SH-SY5Y (cell line): ENCODE data around the gene RPS14.

ENCODE experiments used
- GATA2 ChIP-seq: IDR thresholded peaks from 2 replicates; pipeline ENCODE4 v1.6.1; 2011; ENCODE audit warnings: mild to moderate bottlenecking, low read depth, low read length
- GATA3 ChIP-seq: IDR thresholded peaks from 2 replicates; pipeline ENCODE4 v1.6.1; 2011; ENCODE audit warnings: low read depth, mild to moderate bottlenecking, low read length, moderate library complexity

Gene RPS14

DNA sequence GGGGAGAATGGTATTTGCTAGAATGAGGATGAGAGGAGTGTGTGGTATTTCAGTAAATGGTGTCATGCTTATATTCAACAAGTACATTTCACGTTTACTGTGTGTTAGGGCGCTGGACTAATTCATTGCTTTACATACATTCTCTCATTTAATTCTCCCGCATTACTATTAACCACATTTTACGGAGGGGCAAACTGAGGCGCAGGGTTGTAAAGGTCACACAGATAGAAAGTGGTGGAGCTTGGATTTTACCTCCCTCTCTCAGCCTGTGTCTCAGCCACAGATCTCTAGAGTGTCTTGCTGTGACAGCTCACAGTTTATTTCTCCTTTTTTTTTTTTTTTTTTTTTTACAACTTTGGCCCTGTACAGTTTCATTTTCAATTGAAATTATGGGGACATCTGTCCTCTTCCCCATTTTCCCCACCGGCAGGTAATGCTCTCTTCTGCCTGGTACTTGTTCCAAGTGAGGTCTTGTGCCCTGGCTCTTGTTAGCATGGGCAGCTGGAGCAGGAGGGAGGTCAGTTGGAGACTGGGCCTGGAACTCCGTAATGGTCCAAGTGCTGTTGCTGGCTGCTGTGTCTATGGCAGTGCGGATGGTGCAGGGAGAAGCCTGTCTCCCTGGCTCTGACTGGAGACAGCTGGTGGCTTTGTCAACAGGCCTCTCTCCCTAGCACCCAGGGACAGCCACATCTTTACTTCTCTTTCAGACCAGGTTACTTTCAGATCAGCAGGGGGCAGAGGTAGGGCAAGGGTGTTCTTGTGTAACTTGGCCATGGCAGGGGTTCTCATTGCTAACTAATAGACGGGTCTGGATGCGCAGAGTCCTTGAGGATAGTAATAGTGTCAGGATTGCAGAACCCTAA lies 37.9 kb upstream of the RPS14 start:
- no peak for TF ChIP-seq GATA3

DNA sequence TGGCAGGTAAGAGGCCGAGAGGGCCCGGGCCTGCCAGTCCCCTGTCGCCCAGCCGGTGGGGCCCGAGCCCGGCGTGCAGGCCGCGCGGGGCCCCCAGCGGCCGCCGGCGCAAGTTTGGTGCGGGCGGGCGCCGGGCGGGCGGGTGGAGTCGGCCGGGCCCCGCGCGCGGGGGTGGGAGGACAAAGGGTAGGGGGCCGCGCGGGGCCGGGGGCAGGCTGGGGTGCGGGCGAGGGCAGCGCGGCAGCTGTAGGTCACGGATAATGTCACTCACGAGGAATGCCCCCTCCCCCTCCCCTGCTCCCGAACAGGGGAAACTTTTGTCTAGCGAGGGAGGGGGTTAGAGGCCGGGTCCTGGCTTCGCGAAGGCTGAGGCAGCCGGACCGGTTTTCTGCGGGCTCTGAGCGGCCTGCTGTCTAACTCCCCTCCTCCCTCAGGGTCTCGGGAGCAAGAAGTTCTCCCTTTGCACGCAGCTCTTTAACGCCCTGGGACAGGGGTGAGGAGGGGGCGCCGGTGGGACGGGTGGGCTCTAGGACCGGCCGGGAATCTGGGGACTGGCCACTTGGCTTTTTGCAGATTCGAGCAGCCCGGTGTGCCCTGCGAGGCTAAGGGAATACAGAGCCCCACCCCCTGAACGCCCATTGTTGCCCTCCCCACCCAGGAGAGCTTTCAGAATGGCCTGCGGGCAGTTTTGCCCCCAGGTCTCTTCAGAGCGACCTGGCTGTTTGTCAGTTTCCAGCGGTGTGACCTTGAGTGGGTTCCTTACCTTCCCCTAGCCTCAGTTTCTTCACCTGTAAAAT lies 37.1 kb upstream of the RPS14 start:
- no peak for TF ChIP-seq GATA2
- no peak for TF ChIP-seq GATA3

DNA sequence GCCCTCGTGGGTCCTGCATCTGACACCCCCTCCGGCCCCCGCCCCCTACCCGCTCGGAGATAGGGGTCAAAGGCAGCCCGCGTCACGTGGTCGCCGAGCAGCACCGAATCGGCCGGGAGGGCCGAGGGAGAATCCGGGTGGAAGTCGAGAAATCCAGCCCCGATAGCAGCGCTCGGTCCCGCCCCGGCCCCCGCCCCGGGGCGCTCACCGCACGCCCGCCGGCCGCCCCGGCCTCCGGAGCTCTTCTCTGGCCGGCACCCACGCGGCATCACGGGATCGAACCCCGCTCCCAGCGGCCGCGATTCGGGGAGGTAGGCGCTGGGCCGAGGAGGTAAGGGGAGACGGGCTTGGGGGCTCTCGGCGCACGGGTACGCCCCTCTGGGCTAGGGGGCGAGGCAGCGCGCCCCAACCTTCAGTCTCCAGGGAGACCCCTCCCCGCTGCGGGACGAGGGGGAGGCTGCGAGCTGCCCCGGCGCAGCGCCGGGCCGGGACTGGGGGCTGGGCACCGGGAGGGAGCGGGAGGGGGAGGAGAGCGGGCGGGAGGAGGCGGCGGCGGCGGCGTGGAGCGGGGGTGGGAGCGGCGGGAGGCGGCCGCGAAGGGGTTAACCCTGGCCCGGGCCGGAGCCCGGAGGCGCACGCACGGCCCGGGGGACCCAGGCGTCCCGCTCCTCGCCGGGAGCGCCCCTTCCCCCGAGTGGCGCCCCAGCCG lies 36.3 kb upstream of the RPS14 start:
- TF ChIP-seq GATA2 (no peak), GATA3 (no peak)

DNA sequence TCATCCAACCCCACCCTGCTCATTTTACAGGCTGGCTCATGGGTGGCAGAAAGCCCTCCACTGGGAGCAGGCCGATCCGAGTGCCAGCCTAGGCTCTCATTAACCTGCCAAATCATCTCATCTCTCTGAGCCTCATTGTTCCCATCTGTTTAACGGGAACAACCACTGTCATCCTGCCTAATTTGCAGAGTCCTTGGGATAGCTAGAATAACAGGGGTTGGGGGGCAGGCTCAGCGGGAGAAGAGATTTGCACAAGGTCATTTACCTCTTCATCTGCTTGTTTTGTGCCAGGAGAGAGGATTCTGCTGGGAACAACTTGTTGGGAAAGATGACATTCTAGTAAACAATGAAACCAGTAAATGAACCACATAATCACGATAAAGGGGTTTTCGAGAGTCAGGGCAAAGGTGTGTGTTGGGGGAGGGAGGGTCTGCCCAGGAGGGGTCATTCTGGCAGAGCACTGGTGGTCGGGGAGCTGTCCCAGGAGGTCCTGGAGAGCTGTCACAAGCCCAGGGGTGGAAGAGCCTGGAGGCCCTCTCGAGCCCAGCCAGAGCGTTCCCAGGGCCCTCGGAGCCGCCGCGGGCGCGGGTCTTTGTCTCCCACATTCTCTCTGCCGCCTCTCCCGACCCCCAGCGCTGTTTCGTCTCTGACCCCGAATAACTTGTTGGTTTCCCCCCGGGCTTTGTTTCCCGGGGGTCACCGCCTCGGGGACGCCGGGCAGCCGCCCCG lies 35.6 kb upstream of the RPS14 start:
- TF ChIP-seq GATA2: no peak
- no peak for TF ChIP-seq GATA3

DNA sequence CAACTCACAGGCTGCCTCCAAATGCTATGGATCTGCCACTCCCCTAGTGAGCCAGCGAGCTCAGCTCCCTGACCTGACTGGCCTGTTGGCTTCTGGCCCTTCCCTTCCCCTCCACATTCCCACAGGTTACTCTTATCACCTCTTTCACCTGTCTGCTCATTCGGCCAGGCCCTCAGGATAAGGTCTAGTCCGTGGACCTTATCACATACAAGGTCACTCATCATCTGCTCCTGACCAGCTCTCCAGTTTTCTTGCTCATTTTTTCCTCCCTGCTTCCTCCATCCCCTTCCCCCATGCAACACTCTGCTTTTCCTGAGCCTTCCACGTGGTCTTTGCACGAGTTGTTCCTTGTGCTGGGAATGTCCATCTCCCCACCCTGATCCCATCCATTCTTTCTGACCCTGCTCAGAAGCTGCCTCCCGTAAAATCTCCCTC lies 32.5 kb upstream of the RPS14 start:
- TF ChIP-seq GATA2 (no peak), GATA3 (no peak)

DNA sequence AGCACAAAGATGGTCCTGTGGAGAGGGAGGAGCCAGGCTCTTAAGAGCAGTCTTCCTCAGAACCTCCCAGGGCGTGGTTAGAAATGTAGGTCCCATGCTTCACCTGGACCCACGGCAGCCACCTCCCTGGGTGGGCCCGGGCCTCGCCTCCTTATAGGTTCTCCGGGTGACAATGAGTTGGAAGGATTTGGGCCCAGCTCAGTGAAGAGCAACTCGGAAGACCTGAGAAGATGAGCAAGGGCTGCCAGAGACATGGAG lies 32.1 kb upstream of the RPS14 start:
- TF ChIP-seq GATA2: no peak
- no peak for TF ChIP-seq GATA3

DNA sequence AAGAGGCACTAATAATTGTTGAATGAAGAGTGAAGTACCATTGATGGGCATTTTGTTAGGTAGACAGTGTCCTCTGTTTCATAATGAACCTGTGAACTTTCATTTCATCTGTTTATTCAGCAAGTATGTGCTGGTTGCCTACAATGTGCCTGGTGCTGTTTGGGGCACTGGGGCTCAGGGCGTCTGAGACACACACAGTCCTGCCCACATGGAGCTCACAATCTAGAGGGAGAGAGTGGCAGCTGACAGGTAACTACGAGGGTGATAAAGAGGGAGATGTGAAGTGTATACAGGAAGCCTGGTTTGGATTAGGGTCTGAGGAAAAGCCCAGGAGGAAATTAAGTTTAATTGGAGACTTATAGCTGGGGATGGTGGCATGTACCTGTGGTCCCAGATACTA lies 29.9 kb upstream of the RPS14 start:
- TF ChIP-seq GATA2 (no peak), GATA3 (no peak)

DNA sequence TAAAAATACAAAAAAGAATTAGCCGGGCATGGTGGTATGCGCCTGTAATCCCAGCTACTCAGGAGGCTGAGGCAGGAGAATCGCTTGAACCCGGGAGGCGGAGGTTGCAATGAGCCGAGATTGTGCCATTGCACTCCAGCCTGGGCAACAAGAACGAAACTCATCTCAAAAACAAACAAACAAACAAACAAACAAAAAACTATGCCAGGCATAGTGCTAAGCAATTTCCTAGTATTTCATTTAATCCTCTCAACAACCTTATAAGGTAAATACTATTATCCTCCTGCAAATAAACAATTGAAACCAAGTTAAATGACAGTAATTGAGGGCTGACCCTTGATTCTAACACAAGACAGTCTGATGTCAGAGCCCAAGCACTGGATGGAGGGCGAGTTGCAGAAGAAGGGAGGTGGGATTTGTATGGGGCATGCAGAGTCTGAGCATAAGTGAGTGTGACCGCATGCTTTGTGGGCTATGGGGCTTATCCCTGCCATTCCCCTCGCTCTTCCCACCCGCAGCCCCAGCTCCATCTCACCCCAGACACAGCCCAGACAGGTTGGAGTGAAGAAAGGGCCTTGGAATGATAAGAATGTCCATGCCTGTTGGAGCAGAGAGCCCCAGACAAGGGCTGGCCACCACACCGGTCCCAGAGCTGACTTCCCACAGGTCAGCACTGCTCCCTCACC lies 24.3 kb upstream of the RPS14 start:
- TF ChIP-seq GATA2: no peak
- no peak for TF ChIP-seq GATA3

DNA sequence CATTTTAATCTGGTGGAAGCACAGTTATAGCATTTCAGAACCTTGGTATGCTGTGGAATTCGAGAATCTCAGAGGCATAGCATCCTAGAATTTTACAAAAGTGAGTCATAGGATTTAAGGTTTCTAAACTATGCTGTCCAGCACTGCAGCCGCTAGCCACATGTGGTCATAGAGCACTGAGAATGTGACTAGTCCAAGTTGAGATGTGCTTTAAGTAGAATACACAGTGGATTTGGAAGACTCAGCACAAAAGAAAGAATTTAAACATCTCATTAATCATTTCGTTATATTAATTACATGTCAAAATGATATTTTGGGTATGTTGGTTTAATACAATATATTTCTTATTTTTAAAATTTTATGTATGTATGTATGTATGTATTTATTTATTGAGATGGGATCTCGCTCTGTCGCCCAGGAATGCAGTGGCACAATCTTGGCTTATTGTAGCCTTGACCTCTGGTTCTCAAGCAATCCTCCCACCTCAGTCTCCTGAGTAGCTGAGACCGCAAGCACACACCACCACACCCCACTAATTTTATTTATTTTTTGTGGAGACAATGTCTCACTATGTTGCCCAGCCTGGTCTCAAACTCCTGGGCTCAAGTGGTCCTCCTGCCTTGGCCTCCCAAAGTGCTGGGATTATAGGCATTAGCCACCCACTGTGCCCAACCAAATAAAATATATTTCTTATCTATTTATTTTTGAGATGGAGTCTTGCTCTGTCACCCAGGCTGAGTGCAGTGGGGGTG lies 20.4 kb upstream of the RPS14 start:
- TF ChIP-seq GATA3 (no peak), GATA2 (no peak)

DNA sequence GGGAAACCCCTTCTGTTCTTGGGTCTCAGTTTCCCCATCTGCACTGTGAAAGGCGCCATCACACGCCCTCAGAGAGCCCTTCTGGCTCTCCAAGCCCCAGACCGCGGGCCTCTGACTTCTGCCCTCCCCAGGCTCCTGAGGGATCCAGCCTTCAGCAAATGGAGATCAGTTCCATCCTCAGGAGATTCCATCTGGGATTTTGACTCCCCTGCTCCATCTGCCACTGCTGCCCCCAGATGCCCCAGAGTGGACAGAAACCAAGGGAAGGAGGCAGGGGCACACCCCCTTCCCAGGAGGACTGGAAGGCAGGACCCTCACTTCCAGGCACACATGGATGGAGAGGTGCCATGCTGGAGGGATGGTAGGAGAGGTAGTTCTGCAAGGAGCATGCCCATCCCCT lies 18.7 kb upstream of the RPS14 start:
- no peak for TF ChIP-seq GATA2
- no peak for TF ChIP-seq GATA3

DNA sequence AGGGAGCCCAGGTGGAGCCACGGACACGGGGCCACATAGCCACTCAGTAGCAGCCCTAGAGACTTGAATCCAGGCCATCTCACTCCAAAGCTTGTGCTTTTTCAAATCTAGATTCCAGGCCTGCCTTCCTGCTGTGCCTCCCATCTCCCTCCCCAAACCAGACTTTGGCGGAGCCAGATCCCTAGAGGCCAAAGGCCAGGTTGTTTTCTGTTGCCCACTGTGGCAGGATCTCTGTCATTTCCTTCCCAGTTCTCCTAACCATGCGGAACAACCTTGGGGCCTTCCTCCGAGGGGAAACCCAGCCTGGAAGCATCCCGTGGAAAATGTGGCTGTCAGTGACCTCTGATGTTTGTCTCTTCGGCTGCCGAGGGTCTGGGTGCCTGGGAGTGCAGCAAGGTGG lies 16.4 kb upstream of the RPS14 start:
- TF ChIP-seq GATA2: no peak
- TF ChIP-seq GATA3: no peak

DNA sequence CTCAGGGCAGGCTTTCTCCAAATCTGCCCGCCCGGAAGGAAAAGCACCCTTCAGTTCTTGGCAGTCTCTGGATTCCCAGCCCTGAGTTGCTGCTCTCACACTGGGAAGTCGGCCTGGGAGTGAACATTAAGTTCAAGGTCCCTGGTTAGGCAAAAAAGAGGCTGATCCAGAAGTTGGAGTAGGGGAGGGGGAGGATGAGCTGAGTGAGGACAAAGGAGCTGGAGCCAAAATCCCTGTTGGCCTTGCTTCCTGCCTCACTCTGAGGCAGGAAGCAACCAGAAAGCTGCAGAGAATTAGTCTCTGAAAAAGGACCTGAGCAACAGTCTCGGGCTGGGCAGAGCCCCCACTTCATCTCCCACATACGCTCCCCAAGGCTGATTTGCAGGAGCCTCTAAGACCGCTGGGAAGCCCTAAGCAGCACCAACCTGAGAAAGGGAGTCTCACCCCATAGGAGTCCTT lies 15.0 kb upstream of the RPS14 start:
- TF ChIP-seq GATA3 (no peak), GATA2 (no peak)

DNA sequence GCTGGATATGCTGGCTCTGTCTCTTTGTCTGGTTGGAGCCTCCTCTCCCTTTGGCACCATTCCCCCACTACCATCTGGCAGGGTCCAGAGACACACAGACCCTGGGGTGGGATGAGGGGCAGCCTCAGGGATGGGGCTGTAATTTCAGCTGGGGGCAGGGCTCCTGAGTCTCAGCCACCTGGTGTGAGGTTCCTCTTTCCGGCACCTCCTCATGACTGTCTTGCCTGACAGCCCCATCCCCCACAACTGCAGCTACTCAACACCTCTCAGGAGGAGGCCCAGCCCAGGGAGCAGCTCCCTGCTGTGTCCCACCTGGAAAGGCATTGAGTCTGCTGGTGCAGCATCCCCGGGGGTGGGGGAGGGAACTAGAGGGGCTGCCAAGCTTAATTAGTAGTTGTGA lies 11.7 kb upstream of the RPS14 start:
- TF ChIP-seq GATA2: no peak
- TF ChIP-seq GATA3: no peak
